H1 (cell line): Measurements from ENCODE around the gene UGGT2. TPM values are rescaled to one million over a fixed set of nuclear protein-coding genes. Genes with fewer than 3 reads are reported as not detected.
"Not testable (repeated sequence)": the region's sequence is repeated elsewhere in the genome, so short reads cannot be mapped to it uniquely, and the experiment has no call there.

Source experiments
- CTCF ChIA-PET: fragments of 300-600 bp; sonication (Branson Sonifier 250); formaldehyde crosslinking; loops from one replicate; lab custom pipeline; 2021; ENCODE audit not compliant: partially characterized antibody; lab: Charles Lee
- POLR2A ChIA-PET: fragments of 300-600 bp; sonication (Branson Sonifier 250); formaldehyde crosslinking; loops from one replicate; lab custom pipeline; 2021; ENCODE audit warnings: inconsistent platforms; ENCODE audit not compliant: partially characterized antibody; lab: Charles Lee
- DNase-seq, 2 experiments: peaks; one replicate each; pipeline versions ENCODE4 v3.0.0 to v3.0.0-alpha.2; 2010 to 2022; ENCODE audit warnings: low spot score in 2 of 2, low read depth in 1 of 2, mixed read lengths in 1 of 2
- FAIRE-seq: peaks from 2 replicates; lab custom pipeline; 2011; peaks lifted over from hg19 to GRCh38; lab: Jason Lieb, UNC
- H2AFZ ChIP-seq: 2 replicates; pipeline ENCODE4 v1.8.1; 2012; ENCODE audit warnings: low read length, inconsistent platforms
- H2AK5ac ChIP-seq: 2 replicates; pipeline ENCODE4 v1.6.1; 2013; ENCODE audit warnings: low read depth, low read length
- H2BK120ac ChIP-seq: replicated peaks from 2 replicates; pipeline ENCODE3; 2013; ENCODE audit warnings: low read depth, low read length, inconsistent platforms
- H2BK12ac ChIP-seq: 2 replicates; pipeline ENCODE4 v1.6.1; 2013; ENCODE audit warnings: low read depth, low read length
- H2BK15ac ChIP-seq: 2 replicates; pipeline ENCODE4 v1.6.1; 2013; ENCODE audit warnings: low read length
- H2BK20ac ChIP-seq: 2 replicates; pipeline ENCODE4 v1.6.1; 2013; ENCODE audit warnings: low read length
- H2BK5ac ChIP-seq: 2 replicates; pipeline ENCODE4 v1.6.1; 2013; ENCODE audit warnings: low read depth, low read length
- H3K14ac ChIP-seq: 2 replicates; pipeline ENCODE4 v1.6.1; 2013; ENCODE audit warnings: inconsistent platforms; ENCODE audit not compliant: insufficient read length
- H3K18ac ChIP-seq: 2 replicates; pipeline ENCODE4 v1.6.1; 2013; ENCODE audit warnings: low read length; ENCODE audit errors: extremely low read depth
- H3K23ac ChIP-seq: 2 replicates; pipeline ENCODE4 v1.6.1; 2013; ENCODE audit warnings: inconsistent platforms; ENCODE audit not compliant: insufficient read length
- H3K23me2 ChIP-seq: 2 replicates; pipeline ENCODE4 v1.6.1; 2013; ENCODE audit warnings: low read depth, low read length
- H3K27ac ChIP-seq: 2 replicates; pipeline ENCODE4 v1.6.1; 2011; ENCODE audit warnings: low read depth, low read length, inconsistent platforms
- H3K27me3 ChIP-seq, 4 experiments: replicated peaks in 1 of 4; 1 replicate in 1 of 4; 2 replicates in 3 of 4; pipeline versions ENCODE4 v1.6.1 to v1.8.1; 2011 to 2013; ENCODE audit warnings: low read length in 3 of 4, mild to moderate bottlenecking in 3 of 4, inconsistent platforms in 2 of 4, mixed read lengths in 2 of 4, moderate library complexity in 1 of 4; ENCODE audit not compliant: control insufficient read depth in 3 of 4, insufficient read depth in 3 of 4; ENCODE audit errors: extremely low read depth in 1 of 4
- H3K36me3 ChIP-seq, 4 experiments: 2 replicates each; pipeline versions ENCODE4 v1.6.1 to v1.8.1; 2011 to 2013; ENCODE audit warnings: mild to moderate bottlenecking in 4 of 4, low read length in 3 of 4, moderate library complexity in 2 of 4, control low read depth in 1 of 4, inconsistent platforms in 1 of 4; ENCODE audit not compliant: insufficient read depth in 4 of 4, control insufficient read depth in 2 of 4
- H3K4ac ChIP-seq: replicated peaks from 2 replicates; pipeline ENCODE3; 2013; ENCODE audit warnings: low read length, low read depth, mixed read lengths, inconsistent platforms; ENCODE audit not compliant: insufficient read length
- H3K4me1 ChIP-seq, 4 experiments: replicated peaks in 1 of 4; 1 replicate in 1 of 4; 2 replicates in 3 of 4; pipeline versions ENCODE4 v1.6.1 to v1.8.1; 2011 to 2013; ENCODE audit warnings: low read length in 3 of 4, inconsistent platforms in 2 of 4, mixed read lengths in 1 of 4; ENCODE audit not compliant: insufficient read depth in 4 of 4, control insufficient read depth in 3 of 4
- H3K4me2 ChIP-seq, 2 experiments: 2 replicates each; pipeline versions ENCODE4 v1.6.1 to v1.8.1; 2011 to 2013; ENCODE audit warnings: low read depth in 2 of 2, low read length in 2 of 2, control low read depth in 1 of 2, inconsistent platforms in 1 of 2, mild to moderate bottlenecking in 1 of 2; ENCODE audit not compliant: insufficient read depth in 1 of 2
- H3K4me3 ChIP-seq, 4 experiments: fragments of 200-600, 300-600 bp in 1 of 4; sonication (generic), shearing (Covaris generic), sonication (Bioruptor Twin) in 1 of 4; 2 replicates each; pipeline versions ENCODE4 v1.5.1 to v1.8.1; 2011 to 2016; ENCODE audit warnings: low read length in 4 of 4, low read depth in 3 of 4, control low read depth in 2 of 4, inconsistent platforms in 2 of 4, mild to moderate bottlenecking in 2 of 4, mixed read lengths in 1 of 4, moderate library complexity in 1 of 4; ENCODE audit not compliant: insufficient read depth in 2 of 4; ENCODE audit errors: extremely low read depth in 1 of 4
- H3K56ac ChIP-seq: replicated peaks from 2 replicates; pipeline ENCODE3; 2013; ENCODE audit warnings: low read depth, mild to moderate bottlenecking, mixed read lengths, low read length, inconsistent platforms; ENCODE audit not compliant: insufficient read length
- H3K79me1 ChIP-seq: 2 replicates; pipeline ENCODE4 v1.6.1; 2013; ENCODE audit warnings: low read depth, low read length, control low read depth
- H3K79me2 ChIP-seq, 2 experiments: 2 replicates each; pipeline versions ENCODE4 v1.6.1 to v1.8.1; 2012 to 2013; ENCODE audit warnings: low read length in 2 of 2, mild to moderate bottlenecking in 2 of 2, inconsistent platforms in 1 of 2; ENCODE audit not compliant: insufficient read depth in 2 of 2, control insufficient read depth in 1 of 2
- H3K9ac ChIP-seq, 4 experiments: replicated peaks in 1 of 4; 1 replicate in 1 of 4; 2 replicates in 3 of 4; pipeline versions ENCODE4 v1.6.1 to v1.8.1; 2011 to 2013; ENCODE audit warnings: low read depth in 3 of 4, low read length in 3 of 4, control low read depth in 2 of 4, mild to moderate bottlenecking in 2 of 4, moderate library complexity in 2 of 4, inconsistent platforms in 1 of 4; ENCODE audit errors: extremely low read depth in 1 of 4
- H3K9me3 ChIP-seq, 2 experiments: 2 replicates each; pipeline versions ENCODE4 v1.6.1 to v1.8.1; 2012 to 2013; ENCODE audit warnings: mild to moderate bottlenecking in 2 of 2, moderate library complexity in 2 of 2, control low read depth in 1 of 2, inconsistent platforms in 1 of 2, low read depth in 1 of 2, low read length in 1 of 2, mixed read lengths in 1 of 2; ENCODE audit not compliant: insufficient read depth in 2 of 2
- H4K20me1 ChIP-seq, 2 experiments: replicated peaks in 1 of 2; 2 replicates each; pipeline versions ENCODE3 to v1.8.1; 2011 to 2013; ENCODE audit warnings: inconsistent platforms in 2 of 2, low read length in 2 of 2, mild to moderate bottlenecking in 1 of 2; ENCODE audit not compliant: insufficient read depth in 2 of 2, control insufficient read depth in 1 of 2
- H4K5ac ChIP-seq: 2 replicates; pipeline ENCODE4 v1.6.1; 2013; ENCODE audit warnings: low read length, low read depth, mixed read lengths, inconsistent platforms; ENCODE audit not compliant: insufficient read length
- H4K8ac ChIP-seq: 2 replicates; pipeline ENCODE4 v1.8.0; 2013; ENCODE audit warnings: mild to moderate bottlenecking, moderate library complexity, low read length, inconsistent platforms; ENCODE audit not compliant: insufficient read depth; ENCODE audit errors: extremely low read depth
- H4K91ac ChIP-seq: replicated peaks from 2 replicates; pipeline ENCODE3; 2013; ENCODE audit warnings: low read length, mixed read lengths, inconsistent platforms; ENCODE audit not compliant: insufficient read length
- WGBS, 2 experiments: shearing (Covaris generic) in 1 of 2; methylation state at CpG; one replicate each; pipeline versions ENCODE4 v1.1.6 to v1.1.7; 2013 to 2015; ENCODE audit warnings: low lambda C conversion rate in 2 of 2, mixed read lengths in 2 of 2, inconsistent platforms in 1 of 2, low coverage in 1 of 2, missing lambda C conversion rate in 1 of 2; ENCODE audit not compliant: insufficient replicate concordance in 2 of 2, insufficient coverage in 1 of 2, insufficient read length in 1 of 2; ENCODE audit errors: extremely low coverage in 1 of 2, missing lambda C conversion rate in 1 of 2; 5-methylcytosine and 5-hydroxymethylcytosine counted together
- polyA plus RNA-seq, 7 experiments: library from polyadenylated mRNA; depleted of rRNA in 3 of 7; stranded (reverse) in 5 of 7; unstranded in 2 of 7; fragments of >200 nt in 5 of 7; fragments of 200-250 nt in 2 of 7; gene quantifications; 1 replicate in 5 of 7; 2 replicates in 1 of 7; 4 replicates in 1 of 7; pipeline versions ENCODE4 v1.2.1 to v1.2.3, GENCODE V29; 2011 to 2013; ENCODE audit warnings: missing spikeins in 2 of 7, mixed read lengths in 2 of 7
- total RNA-seq: library from RNA; stranded (reverse); fragmentation: NEBNext Ultra II Directional; extraction: Animal tissue kit (Norgen Biotek cat#: 25700); gene quantifications from 2 replicates; pipeline ENCODE4 v1.2.1, GENCODE V29; 2021

UGGT2 gene
- total and polyA plus RNA-seq, 2 of the 8 experiments (the other 6 are each of a cell fraction or from before 2014, with no cell fraction given), result 5.9 to 25.1 TPM

- not testable (repeated sequence) for H3K79me2 ChIP-seq, H3K9ac ChIP-seq, H3K27me3 ChIP-seq, H4K91ac ChIP-seq, H3K23me2 ChIP-seq, H2BK120ac ChIP-seq, H2BK15ac ChIP-seq, H3K79me1 ChIP-seq, H3K18ac ChIP-seq, H4K8ac ChIP-seq, H3K23ac ChIP-seq, H3K27ac ChIP-seq, H2BK12ac ChIP-seq, H3K4me3 ChIP-seq, H3K4me1 ChIP-seq, DNase-seq, H2BK20ac ChIP-seq, H3K4ac ChIP-seq, FAIRE-seq, H3K14ac ChIP-seq, H4K5ac ChIP-seq, H3K4me2 ChIP-seq, H4K20me1 ChIP-seq, H2BK5ac ChIP-seq, H3K9me3 ChIP-seq, H3K36me3 ChIP-seq, H2AK5ac ChIP-seq, H3K56ac ChIP-seq, H2AFZ ChIP-seq
- WGBS, 2 experiments, result 93% methylated on average over 3 of the region's 3 CpGs; no CpG with 5 or more reads in 1 of the 2 experiments
- ChIA-PET CTCF (interaction anchor here (0.7 to 1.7 kb wide), 4 partner anchors 12 to 58 kb away, joined by 3 to 5 read pairs (median 4); no protein-coding TSS in a partner anchor), POLR2A (interaction anchor here (1.6 kb wide), 1 partner anchor 86 kb away, joined by 3 read pairs; the partner anchor contains the start of gene DNAJC3)
Observed at GRCh38 chr13:95762626-95763025, 290.6 kb downstream of the UGGT2 start.
